Parathyroid adenoma (tissue), 2 donors: ENCODE results near the gene GGT6.

Experiments used
- H2AFZ ChIP-seq: fragments of 300-600 bp; sonication (generic); one replicate; pipeline ENCODE4 v1.7.0; 2017; ENCODE audit warnings: antibody characterized with exemption, mild to moderate bottlenecking
- H3K27ac ChIP-seq: fragments of 300-600 bp; sonication (generic); one replicate; pipeline ENCODE4 v1.7.0; 2017
- H3K27me3 ChIP-seq: fragments of 300-600 bp; sonication (generic); one replicate; pipeline ENCODE4 v1.7.0; 2017; ENCODE audit warnings: low read length; ENCODE audit not compliant: control insufficient read depth, insufficient read depth
- H3K36me3 ChIP-seq: fragments of 300-600 bp; sonication (generic); one replicate; pipeline ENCODE4 v1.7.0; 2017; ENCODE audit warnings: low read length; ENCODE audit not compliant: control insufficient read depth, insufficient read depth
- H3K4me1 ChIP-seq: fragments of 300-600 bp; sonication (generic); one replicate; pipeline ENCODE4 v1.7.0; 2017; ENCODE audit warnings: control low read depth
- H3K4me2 ChIP-seq: fragments of 300-600 bp; sonication (generic); one replicate; pipeline ENCODE4 v1.7.0; 2017; ENCODE audit warnings: low read length
- H3K4me3 ChIP-seq: fragments of 300-600 bp; sonication (generic); one replicate; pipeline ENCODE4 v1.7.0; 2017; ENCODE audit warnings: low read depth, low read length
- H3K79me2 ChIP-seq: fragments of 300-600 bp; sonication (generic); one replicate; pipeline ENCODE4 v1.7.0; 2017; ENCODE audit warnings: control low read depth
- H3K9ac ChIP-seq: fragments of 300-600 bp; sonication (generic); one replicate; pipeline ENCODE4 v1.7.0; 2017; ENCODE audit warnings: mild to moderate bottlenecking
- H3K9me3 ChIP-seq: fragments of 300-600 bp; sonication (generic); one replicate; pipeline ENCODE4 v1.7.0; 2017; ENCODE audit warnings: low read length; ENCODE audit not compliant: control insufficient read depth
- CTCF ChIP-seq: fragments of 300-600 bp; sonication (generic); IDR thresholded peaks from one replicate; pipeline ENCODE4 v1.7.0; 2017; ENCODE audit warnings: antibody characterized with exemption, mild to moderate bottlenecking
- donor health status: primary hyperparathyroidism.

The GGT6 gene

GRCh38 chr17:4562015-4562969, 1.9 kb upstream of the GGT6 start:
- Histone ChIP-seq H3K4me3 (no peak overlapping the region), H2AFZ (no peak overlapping the region), H3K27ac (no peak overlapping the region), H3K4me2 (no peak overlapping the region), H3K9ac (no peak overlapping the region), H3K27me3 (no peaks in the 10 kb centered on the region), H3K79me2 (no peaks in the 10 kb centered on the region), H3K36me3 (no peaks in the 10 kb centered on the region), H3K4me1 (no peaks in the 10 kb centered on the region), H3K9me3 (no peaks in the 10 kb centered on the region)
- no peak for TF ChIP-seq CTCF

- no peaks in the 10 kb centered on the region for H3K27me3 ChIP-seq
- H3K79me2 ChIP-seq: no peaks in the 10 kb centered on the region
- TF ChIP-seq CTCF: no peak
- no peaks in the 10 kb centered on the region for H3K36me3 ChIP-seq
- H3K9me3 ChIP-seq: no peaks in the 10 kb centered on the region
- H3K4me2 ChIP-seq: no peak overlapping the region
- H2AFZ ChIP-seq: no peak overlapping the region
- no peak overlapping the region for H3K27ac ChIP-seq
- peaks cover 3% of the 10 kb centered on the region for H3K4me1 ChIP-seq
- no peak overlapping the region for H3K9ac ChIP-seq
- H3K4me3 ChIP-seq: no peak overlapping the region
These were observed 470 bp upstream of the GGT6 start for GRCh38 chr17:4560837-4561256.

GRCh38 chr17:4559966-4560365, 411 bp downstream of the GGT6 start:
- Histone ChIP-seq H2AFZ (no peak overlapping the region), H3K79me2 (no peaks in the 10 kb centered on the region), H3K27me3 (no peaks in the 10 kb centered on the region), H3K4me2 (no peak overlapping the region), H3K36me3 (no peaks in the 10 kb centered on the region), H3K27ac (no peak overlapping the region), H3K9ac (no peak overlapping the region), H3K4me1 (peaks cover 7% of the 10 kb centered on the region), H3K9me3 (no peaks in the 10 kb centered on the region), H3K4me3 (no peak overlapping the region)
- no peak for TF ChIP-seq CTCF

- no peak for TF ChIP-seq CTCF
These were observed 1.1 kb downstream of the GGT6 start for GRCh38 chr17:4559139-4559791.

More at GRCh38 chr17:4559139-4559791, 1.1 kb downstream of the GGT6 start:
- Histone ChIP-seq H3K9me3 (no peaks in the 10 kb centered on the region), H3K79me2 (no peaks in the 10 kb centered on the region), H2AFZ (no peak overlapping the region), H3K27me3 (no peaks in the 10 kb centered on the region), H3K4me3 (no peak overlapping the region), H3K9ac (no peak overlapping the region), H3K4me1 (peaks cover 7% of the 10 kb centered on the region), H3K36me3 (no peaks in the 10 kb centered on the region), H3K27ac (no peak overlapping the region), H3K4me2 (no peak overlapping the region)
